GM06990 (cell line): Measurements from ENCODE around the gene KRAS.

Experiments
- DNase-seq: peaks from one replicate; pipeline ENCODE4 v3.0.0-alpha.2; 2011; ENCODE audit not compliant: insufficient read length; ENCODE audit errors: extremely low read depth
- H3K27me3 ChIP-seq: replicated peaks from 2 replicates; pipeline ENCODE4 v1.6.0; 2011; ENCODE audit warnings: low read length; ENCODE audit not compliant: control insufficient read depth, insufficient read depth
- H3K36me3 ChIP-seq: 2 replicates; pipeline ENCODE4 v1.5.1; 2011; ENCODE audit warnings: low read length; ENCODE audit not compliant: control insufficient read depth, insufficient read depth
- H3K4me3 ChIP-seq: replicated peaks from 2 replicates; pipeline ENCODE4 v1.5.1; 2011; ENCODE audit warnings: low read depth, mild to moderate bottlenecking, control low read depth, low read length
- TF ChIP-seq, protein P1 (sequence below): IDR thresholded peaks from 2 replicates; pipeline ENCODE4 v1.5.1; 2011; ENCODE audit warnings: low read length, control low read depth, mild to moderate bottlenecking, inconsistent platforms; ENCODE audit not compliant: insufficient read depth, poor library complexity, severe bottlenecking

KRAS gene

DNA sequence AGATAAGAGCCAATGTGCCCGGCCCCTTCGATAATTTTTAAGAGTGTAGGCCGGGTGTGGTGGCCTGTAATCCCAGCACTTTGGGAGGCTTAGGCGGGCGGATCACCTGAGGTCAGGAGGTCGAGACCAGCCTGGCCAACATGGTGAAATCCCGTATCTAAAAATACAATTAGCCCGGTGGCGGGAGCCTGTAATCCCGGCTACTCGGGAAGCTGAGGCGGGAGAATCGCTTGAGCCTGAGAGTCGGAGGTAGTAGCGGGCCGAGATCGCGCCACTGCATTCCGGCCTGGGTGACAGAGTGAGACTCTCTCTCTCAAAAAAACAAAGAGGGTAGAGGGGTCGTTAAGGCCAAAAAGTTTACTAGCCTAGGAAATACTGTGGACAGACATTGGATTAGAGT lies 2.6 kb downstream of the KRAS start:
- Histone ChIP-seq H3K4me3 (no peak overlapping the region), H3K36me3 (no peaks in the 10 kb centered on the region), H3K27me3 (no peaks in the 10 kb centered on the region)
- DNase-seq: no peak
- TF ChIP-seq, protein P1, sequence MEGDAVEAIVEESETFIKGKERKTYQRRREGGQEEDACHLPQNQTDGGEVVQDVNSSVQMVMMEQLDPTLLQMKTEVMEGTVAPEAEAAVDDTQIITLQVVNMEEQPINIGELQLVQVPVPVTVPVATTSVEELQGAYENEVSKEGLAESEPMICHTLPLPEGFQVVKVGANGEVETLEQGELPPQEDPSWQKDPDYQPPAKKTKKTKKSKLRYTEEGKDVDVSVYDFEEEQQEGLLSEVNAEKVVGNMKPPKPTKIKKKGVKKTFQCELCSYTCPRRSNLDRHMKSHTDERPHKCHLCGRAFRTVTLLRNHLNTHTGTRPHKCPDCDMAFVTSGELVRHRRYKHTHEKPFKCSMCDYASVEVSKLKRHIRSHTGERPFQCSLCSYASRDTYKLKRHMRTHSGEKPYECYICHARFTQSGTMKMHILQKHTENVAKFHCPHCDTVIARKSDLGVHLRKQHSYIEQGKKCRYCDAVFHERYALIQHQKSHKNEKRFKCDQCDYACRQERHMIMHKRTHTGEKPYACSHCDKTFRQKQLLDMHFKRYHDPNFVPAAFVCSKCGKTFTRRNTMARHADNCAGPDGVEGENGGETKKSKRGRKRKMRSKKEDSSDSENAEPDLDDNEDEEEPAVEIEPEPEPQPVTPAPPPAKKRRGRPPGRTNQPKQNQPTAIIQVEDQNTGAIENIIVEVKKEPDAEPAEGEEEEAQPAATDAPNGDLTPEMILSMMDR: no peak

DNA sequence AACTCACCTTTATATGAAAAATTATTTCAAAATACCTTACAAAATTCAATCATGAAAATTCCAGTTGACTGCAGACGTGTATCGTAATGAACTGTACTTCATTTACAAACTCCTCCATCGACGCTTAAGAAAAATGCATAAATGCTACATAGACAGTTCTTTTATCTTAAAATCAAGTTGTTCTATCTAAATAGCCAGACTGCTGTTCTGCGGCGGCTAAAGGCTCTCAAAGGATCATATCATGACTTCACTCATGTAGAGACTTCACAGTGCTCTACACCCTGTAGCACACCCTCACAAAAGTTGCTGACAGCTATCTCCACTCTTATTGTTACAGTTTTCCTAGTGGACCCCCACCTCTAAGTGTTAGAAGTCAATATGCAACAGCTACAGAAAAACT lies 5.2 kb downstream of the KRAS start:
- no peaks in the 10 kb centered on the region for H3K36me3 ChIP-seq

DNA sequence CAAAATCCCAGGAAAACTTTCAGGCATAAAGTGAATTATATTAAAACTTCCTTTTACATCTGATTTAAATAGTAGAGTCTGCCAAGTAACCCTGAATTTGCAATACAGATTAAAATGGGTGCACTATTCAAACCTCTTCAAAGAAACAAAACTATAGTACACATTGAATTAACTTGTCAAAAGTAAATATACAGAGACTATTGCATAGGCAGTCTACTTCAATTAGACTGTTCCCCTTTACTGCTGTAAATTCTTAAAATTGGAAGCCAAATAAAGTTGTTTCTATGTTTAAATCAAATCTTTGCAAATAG lies 7.1 kb downstream of the KRAS start:
- Histone ChIP-seq H3K4me3 (no peak overlapping the region), H3K27me3 (no peaks in the 10 kb centered on the region), H3K36me3 (no peaks in the 10 kb centered on the region)
- no peak for DNase-seq
- TF ChIP-seq, protein P1: no peak

More for the DNA sequence above, 5.2 kb downstream of the KRAS start:
- TF ChIP-seq, protein P1: no peak
- Histone ChIP-seq H3K4me3 (no peak overlapping the region), H3K27me3 (no peaks in the 10 kb centered on the region)
- no peak for DNase-seq

DNA sequence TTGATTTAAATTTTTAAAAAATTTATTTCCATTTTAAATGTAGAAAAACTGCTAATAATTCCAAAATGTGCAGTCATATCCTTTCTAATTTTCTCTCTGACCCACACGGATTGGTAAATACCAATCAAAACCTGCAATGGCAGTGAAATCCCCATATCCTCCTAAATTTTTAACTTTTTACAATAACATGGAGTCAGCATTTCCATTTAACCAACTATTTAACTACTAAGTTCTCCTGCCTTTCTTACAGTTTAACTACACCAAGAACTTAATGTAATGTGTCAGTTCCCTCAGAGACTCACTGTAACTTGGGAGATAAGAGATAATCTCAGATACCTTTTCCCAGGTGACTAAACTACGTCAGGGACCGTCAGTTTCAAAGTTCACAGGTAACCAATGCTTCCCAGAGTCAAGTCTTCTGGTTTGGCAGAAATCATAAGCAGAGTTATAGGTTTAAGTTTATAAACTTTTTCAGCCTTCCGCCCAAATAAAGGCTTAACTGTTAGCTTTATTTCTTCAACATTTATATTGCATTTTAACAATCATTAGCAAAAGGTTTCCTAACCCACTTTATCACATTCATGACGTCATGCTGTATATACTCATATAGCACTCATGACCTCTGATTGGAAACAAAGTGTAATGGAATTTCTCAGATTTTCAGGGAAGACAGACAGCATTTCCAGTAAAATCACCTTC lies 7.6 kb downstream of the KRAS start:
- H3K36me3 ChIP-seq: no peaks in the 10 kb centered on the region
- no peaks in the 10 kb centered on the region for H3K27me3 ChIP-seq
- TF ChIP-seq, protein P1: no peak
- DNase-seq: no peak
- no peak overlapping the region for H3K4me3 ChIP-seq

DNA sequence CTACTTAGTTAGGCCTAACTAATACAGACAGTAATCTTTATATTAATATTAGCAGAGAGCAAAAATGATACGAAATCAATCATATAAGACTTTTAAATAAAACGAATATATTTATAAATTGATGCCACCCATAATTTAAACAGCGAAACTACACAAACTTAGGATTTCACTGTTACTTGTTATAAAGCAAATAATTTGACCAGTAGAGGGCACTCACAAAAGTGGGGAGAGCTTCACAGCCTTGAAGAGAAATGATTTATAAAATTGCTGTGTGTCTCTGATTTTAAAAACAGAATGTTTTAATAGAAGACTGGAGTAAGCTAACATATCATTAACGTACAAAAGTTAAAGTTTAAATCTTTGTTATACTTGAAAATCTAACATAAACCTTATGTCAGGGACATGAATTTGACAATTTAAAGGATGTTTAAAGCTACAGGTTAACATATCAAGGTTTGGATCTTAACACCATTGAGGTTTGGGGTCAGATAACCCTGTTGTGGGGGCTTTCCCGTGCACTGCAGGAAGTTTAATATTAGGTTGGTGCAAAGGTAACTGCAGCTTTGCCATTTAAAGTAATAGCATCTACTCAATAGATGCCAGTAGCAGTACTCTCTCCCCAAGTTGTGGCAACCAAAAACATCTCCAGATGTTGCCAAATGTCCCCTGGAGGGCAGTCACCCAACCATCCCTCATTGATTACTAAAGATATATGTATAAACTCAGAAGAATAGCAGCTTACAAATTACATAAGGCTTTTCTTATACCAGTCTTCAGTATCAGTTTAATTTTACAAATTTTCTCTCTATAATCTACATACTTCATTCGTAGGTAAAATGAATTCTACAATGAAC lies 9.3 kb downstream of the KRAS start:
- Histone ChIP-seq H3K27me3 (no peaks in the 10 kb centered on the region), H3K4me3 (no peak overlapping the region), H3K36me3 (no peaks in the 10 kb centered on the region)
- no peak for DNase-seq
- TF ChIP-seq, protein P1: peak; percentile 51
